DND-41 (cell line): ENCODE data around the gene BMP5.

Experiments used
- ATAC-seq: fragments of 200-7000 bp; cut with Tn5 transposase; 3 replicates; pipeline ENCODE4 v1.9.1; 2021; ENCODE audit warnings: low read depth; ENCODE audit not compliant: insufficient read depth
- DNase-seq: peaks from one replicate; pipeline ENCODE4 v3.0.0-alpha.2; 2020
- H2AFZ ChIP-seq: 2 replicates; pipeline ENCODE4 v1.6.0; 2012; ENCODE audit warnings: low read depth, low read length
- H3K27ac ChIP-seq: 2 replicates; pipeline ENCODE4 v1.5.1; 2012; ENCODE audit warnings: low read length, inconsistent platforms
- H3K27me3 ChIP-seq: fragments of 200-600 bp; sonication (generic); 2 replicates; pipeline ENCODE4 v1.6.0; 2012; ENCODE audit warnings: low read length, mild to moderate bottlenecking, inconsistent platforms; ENCODE audit not compliant: insufficient read depth, poor library complexity
- H3K36me3 ChIP-seq: 2 replicates; pipeline ENCODE4 v1.5.1; 2012; ENCODE audit warnings: low read length, inconsistent platforms; ENCODE audit not compliant: insufficient read depth
- H3K4me1 ChIP-seq: 2 replicates; pipeline ENCODE4 v1.5.1; 2012; ENCODE audit warnings: mild to moderate bottlenecking, low read length; ENCODE audit not compliant: insufficient read depth
- H3K4me2 ChIP-seq: 2 replicates; pipeline ENCODE4 v1.6.0; 2012; ENCODE audit warnings: mild to moderate bottlenecking, moderate library complexity, low read length, inconsistent platforms; ENCODE audit not compliant: insufficient read depth
- H3K4me3 ChIP-seq, 2 experiments: fragments of 200-600 bp in 1 of 2; shearing (Covaris generic) in 1 of 2; 2 replicates each; pipeline ENCODE4 v1.5.1; 2012 to 2016; ENCODE audit warnings: inconsistent platforms in 2 of 2, low read length in 2 of 2, mild to moderate bottlenecking in 2 of 2, low read depth in 1 of 2, moderate library complexity in 1 of 2
- H3K79me2 ChIP-seq: 2 replicates; pipeline ENCODE4 v1.6.0; 2012; ENCODE audit warnings: low read length, inconsistent platforms; ENCODE audit not compliant: insufficient read depth
- H3K9ac ChIP-seq: 2 replicates; pipeline ENCODE4 v1.6.0; 2012; ENCODE audit warnings: low read depth, mild to moderate bottlenecking, inconsistent platforms, low read length, moderate library complexity
- H3K9me3 ChIP-seq: 2 replicates; pipeline ENCODE4 v1.5.1; 2012; ENCODE audit warnings: low read length, moderate library complexity, mild to moderate bottlenecking, inconsistent platforms; ENCODE audit not compliant: insufficient read depth, severe bottlenecking
- H4K20me1 ChIP-seq: 2 replicates; pipeline ENCODE4 v1.6.0; 2012; ENCODE audit warnings: low read length; ENCODE audit not compliant: insufficient read depth
- CTCF ChIP-seq: IDR thresholded peaks from 2 replicates; pipeline ENCODE4 v1.5.1; 2012; ENCODE audit warnings: borderline replicate concordance, low read length, moderate library complexity, mild to moderate bottlenecking; ENCODE audit not compliant: poor library complexity, severe bottlenecking; ENCODE audit errors: extremely low read depth
- EZH2 ChIP-seq: IDR thresholded peaks from 3 replicates; pipeline ENCODE4 v1.6.1; 2012; ENCODE audit warnings: borderline replicate concordance, low read depth, mild to moderate bottlenecking, moderate library complexity, low read length, inconsistent platforms; ENCODE audit not compliant: severe bottlenecking

The BMP5 gene

GRCh38 chr6:55705451-55706440, 169.6 kb downstream of the BMP5 start:
- Histone ChIP-seq H3K4me1 (no peaks in the 10 kb centered on the region), H2AFZ (no peak overlapping the region), H3K36me3 (no peaks in the 10 kb centered on the region), H3K27me3 (no peaks in the 10 kb centered on the region), H4K20me1 (no peaks in the 10 kb centered on the region), H3K27ac (no peak overlapping the region), H3K4me3 (no peak overlapping the region), H3K79me2 (no peaks in the 10 kb centered on the region), H3K4me2 (no peak overlapping the region), H3K9ac (no peak overlapping the region), H3K9me3 (no peaks in the 10 kb centered on the region)
- ATAC-seq (no peak), DNase-seq (no peak)
- TF ChIP-seq CTCF = no peak
- TF ChIP-seq EZH2 = no peak

GRCh38 chr6:55704421-55704820, 171.0 kb downstream of the BMP5 start:
- Histone ChIP-seq H3K4me1 (no peaks in the 10 kb centered on the region), H3K9me3 (no peaks in the 10 kb centered on the region), H3K4me3 (no peak overlapping the region), H3K79me2 (no peaks in the 10 kb centered on the region), H3K27ac (no peak overlapping the region), H4K20me1 (no peaks in the 10 kb centered on the region), H3K4me2 (no peak overlapping the region), H3K27me3 (no peaks in the 10 kb centered on the region), H2AFZ (no peak overlapping the region), H3K36me3 (no peaks in the 10 kb centered on the region), H3K9ac (no peak overlapping the region)
- TF ChIP-seq CTCF = no peak
- ATAC-seq (no peak), DNase-seq (no peak)
